Dendritic cell treated with granulocyte-macrophage colony-stimulating factor and Interleukin-4, amounts not matched to agents 40 ng/mL and 50 ng/mL, for 4 days (primary cell): ENCODE measurements around the gene SH3BP2.
"Not testable (repeated sequence)": the region's sequence is repeated elsewhere in the genome, so short reads cannot be mapped to it uniquely, and the experiment has no call there.

Experiments
- H3K27ac Mint-ChIP-seq: one replicate; pipeline ENCODE4 v1.8.0; 2022; ENCODE audit warnings: mild to moderate bottlenecking, mixed read lengths
- H3K27me3 Mint-ChIP-seq: one replicate; pipeline ENCODE4 v1.8.0; 2022; ENCODE audit warnings: mild to moderate bottlenecking, mixed read lengths
- H3K36me3 Mint-ChIP-seq: one replicate; pipeline ENCODE4 v1.8.0; 2022; ENCODE audit warnings: low read depth, mixed read lengths
- H3K4me1 Mint-ChIP-seq: one replicate; pipeline ENCODE4 v1.8.0; 2022; ENCODE audit warnings: low read depth, mixed read lengths
- H3K4me3 Mint-ChIP-seq: one replicate; pipeline ENCODE4 v1.8.0; 2022; ENCODE audit warnings: mild to moderate bottlenecking, moderate library complexity, mixed read lengths
- H3K9me3 Mint-ChIP-seq: one replicate; pipeline ENCODE4 v1.8.0; 2022; ENCODE audit warnings: mixed read lengths
- intact Hi-C: fragments of 100-400 bp; cut with micrococcal nuclease; formaldehyde crosslinking; loops from one replicate; pipeline ENCODE4 v1.15.0; 2022

The SH3BP2 gene

GRCh38 chr4:2771264-2771663, 21.6 kb upstream of the SH3BP2 start:
- peaks cover 39% of the 10 kb centered on the region for H3K4me1 Mint-ChIP-seq
- no peaks in the 10 kb centered on the region for H3K9me3 Mint-ChIP-seq
- H3K27ac Mint-ChIP-seq = peak overlapping the region; percentile 90
- H3K27me3 Mint-ChIP-seq = no peaks in the 10 kb centered on the region
- no peaks in the 10 kb centered on the region for H3K36me3 Mint-ChIP-seq
- peak overlapping the region; percentile 39 for H3K4me3 Mint-ChIP-seq
- intact Hi-C loops = loop anchor here (2.0 to 5.0 kb wide), 2 partner anchors 14 to 46 kb away; no protein-coding TSS in a partner anchor

GRCh38 chr4:2780643-2781042, 12.2 kb upstream of the SH3BP2 start:
- intact Hi-C loops, H3K27me3 Mint-ChIP-seq, H3K4me3 Mint-ChIP-seq, H3K4me1 Mint-ChIP-seq, H3K27ac Mint-ChIP-seq, H3K36me3 Mint-ChIP-seq: not testable (repeated sequence)
- peaks cover 17% of the 10 kb centered on the region for H3K9me3 Mint-ChIP-seq

GRCh38 chr4:2781911-2782310, 11.0 kb upstream of the SH3BP2 start:
- H3K27ac Mint-ChIP-seq = no peak overlapping the region
- peaks cover 17% of the 10 kb centered on the region for H3K9me3 Mint-ChIP-seq
- H3K36me3 Mint-ChIP-seq = no peaks in the 10 kb centered on the region
- H3K27me3 Mint-ChIP-seq = no peaks in the 10 kb centered on the region
- H3K4me1 Mint-ChIP-seq = peaks cover 17% of the 10 kb centered on the region
- intact Hi-C loops = no loop called here
- H3K4me3 Mint-ChIP-seq = no peak overlapping the region

- intact Hi-C loops = loop anchor here (2.0 kb wide), 1 partner anchor 13 kb away; no protein-coding TSS in a partner anchor
- peaks cover 36% of the 10 kb centered on the region for H3K4me1 Mint-ChIP-seq
- H3K27ac Mint-ChIP-seq = no peak overlapping the region
- no peak overlapping the region for H3K4me3 Mint-ChIP-seq
- H3K9me3 Mint-ChIP-seq = peaks cover 17% of the 10 kb centered on the region
- no peaks in the 10 kb centered on the region for H3K27me3 Mint-ChIP-seq
- H3K36me3 Mint-ChIP-seq = no peaks in the 10 kb centered on the region
Measured at GRCh38 chr4:2783790-2784189, 9.1 kb upstream of the SH3BP2 start.

DNA sequence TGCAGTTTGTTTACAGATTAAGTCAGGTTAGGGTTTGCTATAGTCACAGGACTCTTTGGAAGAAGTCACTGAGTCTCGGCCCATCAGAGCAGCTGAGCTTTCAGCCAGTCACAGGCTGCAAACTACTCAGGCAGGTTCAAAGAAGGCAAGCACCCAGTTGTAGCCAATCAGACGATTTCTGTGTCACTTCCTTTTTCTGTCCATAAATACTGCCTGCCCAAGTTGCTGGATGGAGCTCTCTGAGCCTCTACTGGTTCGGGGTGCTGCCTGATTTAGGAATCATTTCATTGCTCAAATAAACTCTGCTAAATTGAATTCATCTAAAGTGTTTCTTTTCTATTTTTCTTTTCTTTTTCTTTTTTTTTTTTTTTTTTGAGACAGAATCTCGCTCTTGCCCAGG, 7.3 kb upstream of the SH3BP2 start:
- Mint-ChIP-seq H3K36me3 (no peaks in the 10 kb centered on the region), H3K9me3 (peaks cover 17% of the 10 kb centered on the region), H3K4me3 (no peak overlapping the region), H3K27ac (peak overlapping the region; percentile 78), H3K27me3 (no peaks in the 10 kb centered on the region), H3K4me1 (peaks cover 54% of the 10 kb centered on the region)
- intact Hi-C loops = loop anchor here (2.0 kb wide), 1 partner anchor 15 kb away; no protein-coding TSS in a partner anchor

DNA sequence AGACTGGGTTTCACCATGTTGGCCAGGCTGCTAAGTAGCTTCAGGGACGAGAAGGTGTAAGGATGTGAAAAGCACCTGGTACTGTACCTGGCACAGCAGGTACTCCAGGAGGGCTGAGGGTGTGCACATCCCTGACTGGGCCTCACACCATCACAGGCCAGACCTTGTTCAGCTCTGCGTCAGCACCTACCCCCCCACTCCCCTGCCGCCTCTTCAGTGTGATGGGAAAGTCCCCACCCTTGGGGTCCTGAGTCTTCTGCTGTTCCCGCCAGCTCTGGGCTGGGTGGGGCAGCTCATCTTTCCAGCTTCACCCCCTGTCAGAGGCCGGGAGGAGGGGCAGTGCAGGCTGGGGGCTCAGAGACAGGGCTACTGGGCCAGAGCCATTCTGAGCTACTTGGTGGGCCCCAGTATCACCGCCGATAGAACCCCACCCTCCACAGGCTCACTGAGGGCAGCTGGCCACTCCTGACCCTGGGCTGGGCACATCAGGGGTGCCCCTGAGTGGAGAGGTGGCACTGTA, 6.7 kb upstream of the SH3BP2 start:
- Mint-ChIP-seq H3K4me3 (no peak overlapping the region), H3K9me3 (peaks cover 12% of the 10 kb centered on the region), H3K27me3 (no peaks in the 10 kb centered on the region), H3K36me3 (no peaks in the 10 kb centered on the region), H3K4me1 (peaks cover 60% of the 10 kb centered on the region), H3K27ac (peak overlapping the region; percentile 78)
- intact Hi-C loops = no loop called here

- Mint-ChIP-seq H3K27ac (peak overlapping the region; percentile 78), H3K9me3 (peaks cover 6% of the 10 kb centered on the region), H3K4me1 (peaks cover 66% of the 10 kb centered on the region)
Measured at GRCh38 chr4:2786794-2787229, 6.1 kb upstream of the SH3BP2 start.

DNA sequence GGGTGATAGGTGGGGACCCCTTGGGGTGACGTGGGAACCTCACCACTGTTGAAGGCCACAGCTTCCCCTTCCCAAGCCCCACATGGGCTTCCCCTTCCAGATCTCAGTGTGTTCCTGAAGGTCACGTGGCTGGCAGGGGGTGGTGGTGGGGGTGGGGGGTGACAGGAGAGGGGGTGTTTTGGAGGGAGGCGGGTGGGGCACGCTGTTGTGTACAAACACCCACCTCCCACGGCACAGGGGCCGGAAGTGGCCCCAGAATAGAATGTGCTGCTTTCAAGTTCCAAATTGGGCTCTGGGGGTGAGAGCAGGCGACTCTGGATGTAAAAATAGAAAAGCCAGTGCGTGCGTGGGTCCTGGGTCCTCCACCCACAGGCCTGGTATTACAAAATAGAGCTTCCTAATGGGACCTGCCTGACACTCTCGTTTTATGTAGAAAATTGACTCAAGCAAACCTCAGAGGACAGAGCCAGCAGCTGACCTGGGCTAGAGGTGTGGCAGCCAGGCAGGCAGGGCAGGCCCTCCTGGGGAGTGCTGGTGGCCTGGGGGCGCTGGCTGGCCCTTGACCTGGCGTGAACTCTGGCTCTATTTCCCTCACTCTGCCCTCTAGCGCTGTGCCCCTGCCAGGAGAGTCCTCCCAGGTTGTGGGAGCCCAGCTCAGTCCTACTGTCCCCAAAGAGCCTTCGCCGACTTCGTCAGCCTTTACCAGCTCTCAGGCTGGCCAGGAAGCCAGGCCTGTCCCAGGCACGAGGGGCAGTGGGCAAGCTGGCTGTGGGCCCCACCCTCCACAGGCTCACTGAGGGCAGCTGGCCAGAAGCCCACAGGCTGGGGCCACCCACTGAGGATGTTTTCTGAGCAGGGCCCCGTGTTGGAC, 5.4 kb upstream of the SH3BP2 start:
- Mint-ChIP-seq H3K27ac (peak overlapping the region; percentile 78), H3K9me3 (no peaks in the 10 kb centered on the region), H3K36me3 (no peaks in the 10 kb centered on the region), H3K4me3 (peak overlapping the region; percentile 56), H3K27me3 (no peaks in the 10 kb centered on the region), H3K4me1 (peaks cover 73% of the 10 kb centered on the region)
- intact Hi-C loops = no loop called here

More at GRCh38 chr4:2786794-2787229, 6.1 kb upstream of the SH3BP2 start:
- intact Hi-C loops = no loop called here
- Mint-ChIP-seq H3K27me3 (no peaks in the 10 kb centered on the region), H3K36me3 (no peaks in the 10 kb centered on the region), H3K4me3 (peak overlapping the region; percentile 56)

DNA sequence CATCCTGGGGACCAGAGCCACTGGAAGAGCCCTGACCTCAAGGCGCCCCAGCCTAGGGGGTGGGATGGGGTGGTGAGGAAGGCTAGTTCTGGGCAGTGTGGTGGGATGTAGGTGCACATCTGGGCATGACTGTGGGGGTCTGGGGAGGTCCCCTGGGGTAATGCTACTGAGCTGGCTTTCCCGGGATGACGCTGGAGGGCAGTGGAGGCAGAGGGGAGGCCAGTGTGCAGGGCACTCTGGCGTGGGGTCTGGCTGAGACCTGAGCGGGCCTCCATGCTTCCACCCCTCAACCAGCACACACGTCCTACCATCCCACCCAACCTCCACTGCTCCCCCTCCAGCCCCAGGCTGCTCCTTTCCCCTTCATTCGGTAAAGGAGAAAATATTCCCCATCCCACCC, 4.8 kb upstream of the SH3BP2 start:
- Mint-ChIP-seq H3K4me3 (peak overlapping the region; percentile 17), H3K9me3 (no peaks in the 10 kb centered on the region), H3K27ac (peak overlapping the region; percentile 78), H3K4me1 (peaks cover 73% of the 10 kb centered on the region), H3K36me3 (no peaks in the 10 kb centered on the region), H3K27me3 (no peaks in the 10 kb centered on the region)
- intact Hi-C loops = no loop called here

- Mint-ChIP-seq H3K36me3 (peaks cover 5% of the 10 kb centered on the region), H3K27ac (peak overlapping the region; percentile 78), H3K9me3 (no peaks in the 10 kb centered on the region), H3K4me1 (peaks cover 73% of the 10 kb centered on the region), H3K27me3 (no peaks in the 10 kb centered on the region), H3K4me3 (peak overlapping the region; percentile 13)
- intact Hi-C loops = no loop called here
Measured at GRCh38 chr4:2788532-2789103, 4.3 kb upstream of the SH3BP2 start.

- H3K27ac Mint-ChIP-seq = peak overlapping the region; percentile 78
- intact Hi-C loops = no loop called here
- H3K4me3 Mint-ChIP-seq = no peak overlapping the region
- H3K27me3 Mint-ChIP-seq = no peaks in the 10 kb centered on the region
- H3K36me3 Mint-ChIP-seq = peaks cover 12% of the 10 kb centered on the region
- H3K4me1 Mint-ChIP-seq = peaks cover 79% of the 10 kb centered on the region
- H3K9me3 Mint-ChIP-seq = no peaks in the 10 kb centered on the region
Measured at GRCh38 chr4:2789351-2789750, 3.5 kb upstream of the SH3BP2 start.

GRCh38 chr4:2789793-2790582, 2.9 kb upstream of the SH3BP2 start:
- peaks cover 83% of the 10 kb centered on the region for H3K4me1 Mint-ChIP-seq

GRCh38 chr4:2790583-2791517, 2.0 kb upstream of the SH3BP2 start:
- H3K4me1 Mint-ChIP-seq = peaks cover 88% of the 10 kb centered on the region
- H3K27me3 Mint-ChIP-seq = no peaks in the 10 kb centered on the region
- intact Hi-C loops = no loop called here
- H3K36me3 Mint-ChIP-seq = peaks cover 27% of the 10 kb centered on the region
- peak overlapping the region; percentile 78 for H3K27ac Mint-ChIP-seq
- H3K4me3 Mint-ChIP-seq = peak overlapping the region; percentile 18
- H3K9me3 Mint-ChIP-seq = no peaks in the 10 kb centered on the region

More at GRCh38 chr4:2789793-2790582, 2.9 kb upstream of the SH3BP2 start:
- peaks cover 18% of the 10 kb centered on the region for H3K36me3 Mint-ChIP-seq
- no peaks in the 10 kb centered on the region for H3K9me3 Mint-ChIP-seq
- intact Hi-C loops = no loop called here
- H3K4me3 Mint-ChIP-seq = no peak overlapping the region
- peak overlapping the region; percentile 78 for H3K27ac Mint-ChIP-seq
- H3K27me3 Mint-ChIP-seq = no peaks in the 10 kb centered on the region
